ENCODE measurements around the gene SNX1.

SNX1 gene

DNA sequence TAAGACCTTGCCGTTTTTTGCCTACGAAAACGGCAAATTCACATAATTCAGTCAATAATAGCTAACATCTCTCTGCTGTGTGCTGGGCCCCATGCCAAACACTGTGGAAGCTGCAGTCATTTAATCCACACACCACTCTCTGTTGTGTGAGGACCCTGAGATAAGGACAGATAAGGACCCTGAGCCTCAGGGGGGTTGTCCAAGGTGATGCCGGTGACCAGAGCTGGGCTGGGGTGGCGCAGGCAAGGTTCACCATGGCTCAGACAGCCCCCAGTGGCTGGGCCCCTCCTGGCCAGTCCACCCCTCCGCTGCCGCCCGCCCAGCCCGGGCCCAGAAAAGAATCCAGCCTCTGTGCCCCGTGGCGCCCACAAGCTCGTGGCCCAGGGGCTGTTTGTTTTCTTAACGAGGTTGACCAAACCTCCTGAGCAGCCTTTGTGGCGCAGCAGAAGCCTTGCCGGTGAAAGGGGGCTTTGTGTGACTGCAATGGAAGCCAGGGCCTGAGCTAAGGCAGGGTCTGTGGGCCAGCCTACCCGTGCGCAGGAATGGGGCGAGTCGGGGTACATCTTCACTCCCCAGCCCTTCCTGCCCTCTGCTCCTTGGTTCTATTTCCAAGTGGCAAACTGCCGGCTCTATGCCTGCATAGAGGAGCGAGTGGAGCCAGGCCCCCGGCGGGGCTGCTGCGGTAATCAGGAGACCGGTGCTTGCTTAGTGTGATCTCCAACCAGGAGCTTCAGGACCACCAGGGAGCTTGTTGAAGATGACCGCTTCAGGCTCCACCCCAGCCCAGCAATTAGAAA lies 51.3 kb downstream of the SNX1 start:
- no peak for DNase-seq

DNA sequence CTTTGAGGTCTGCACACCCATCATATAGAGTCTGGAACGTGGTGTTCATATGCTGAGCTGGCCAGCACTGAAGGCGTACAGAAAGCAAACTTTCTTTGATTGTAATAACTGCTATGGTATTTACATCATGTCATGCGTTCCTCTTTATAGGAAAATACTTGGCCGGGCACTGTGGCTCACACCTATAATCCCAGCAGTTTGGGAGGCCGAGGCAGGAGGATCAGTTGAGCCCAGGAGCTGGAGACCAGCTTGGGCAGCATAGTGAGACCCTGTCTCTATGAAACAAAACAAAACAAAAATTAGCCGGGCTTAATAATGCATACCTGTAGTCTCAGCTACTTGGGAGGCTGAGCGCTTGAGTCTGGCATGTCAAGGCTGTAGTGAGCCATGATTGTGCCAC lies 52.4 kb downstream of the SNX1 start:
- DNase-seq: no peak

DNA sequence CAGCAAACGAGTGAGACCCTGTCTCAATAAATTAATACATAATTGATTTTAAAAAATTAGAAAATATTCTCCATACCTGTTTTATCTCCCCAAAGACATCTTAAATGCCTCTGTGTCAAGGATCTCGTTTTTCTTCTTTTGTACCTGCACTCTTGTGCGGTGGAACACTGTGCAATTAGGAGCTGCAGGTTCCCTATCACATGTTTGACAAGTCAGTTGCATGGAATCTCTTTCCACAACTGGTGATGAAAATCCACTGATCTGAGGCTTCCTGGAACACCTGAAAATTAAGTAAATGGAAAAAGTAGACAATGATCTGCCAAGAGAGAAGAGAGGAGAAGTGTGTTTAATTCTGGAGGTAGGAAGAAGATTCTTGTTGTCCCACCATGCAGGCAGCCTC lies 52.8 kb downstream of the SNX1 start:
- DNase-seq: no peak

DNA sequence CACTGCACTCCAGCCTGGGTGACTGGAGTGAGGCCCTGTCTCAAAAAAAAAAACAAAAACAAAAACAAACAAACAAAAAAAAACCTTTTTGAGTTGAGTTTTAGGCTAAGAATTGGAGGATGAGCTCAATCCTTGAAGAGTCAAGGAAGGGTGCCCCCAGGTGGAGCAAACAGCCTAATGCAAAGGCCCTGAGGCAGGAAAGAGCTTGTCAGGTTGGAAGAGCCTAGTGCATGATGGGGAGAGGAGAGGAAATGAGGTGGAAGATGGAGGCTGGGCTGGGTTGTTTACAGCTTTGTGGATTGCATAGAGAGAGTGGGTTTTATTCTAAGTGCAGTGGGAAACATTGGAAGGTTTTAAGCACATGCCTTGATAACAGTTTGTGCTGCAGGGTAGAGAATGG lies 53.6 kb downstream of the SNX1 start:
- DNase-seq: no peak

DNA sequence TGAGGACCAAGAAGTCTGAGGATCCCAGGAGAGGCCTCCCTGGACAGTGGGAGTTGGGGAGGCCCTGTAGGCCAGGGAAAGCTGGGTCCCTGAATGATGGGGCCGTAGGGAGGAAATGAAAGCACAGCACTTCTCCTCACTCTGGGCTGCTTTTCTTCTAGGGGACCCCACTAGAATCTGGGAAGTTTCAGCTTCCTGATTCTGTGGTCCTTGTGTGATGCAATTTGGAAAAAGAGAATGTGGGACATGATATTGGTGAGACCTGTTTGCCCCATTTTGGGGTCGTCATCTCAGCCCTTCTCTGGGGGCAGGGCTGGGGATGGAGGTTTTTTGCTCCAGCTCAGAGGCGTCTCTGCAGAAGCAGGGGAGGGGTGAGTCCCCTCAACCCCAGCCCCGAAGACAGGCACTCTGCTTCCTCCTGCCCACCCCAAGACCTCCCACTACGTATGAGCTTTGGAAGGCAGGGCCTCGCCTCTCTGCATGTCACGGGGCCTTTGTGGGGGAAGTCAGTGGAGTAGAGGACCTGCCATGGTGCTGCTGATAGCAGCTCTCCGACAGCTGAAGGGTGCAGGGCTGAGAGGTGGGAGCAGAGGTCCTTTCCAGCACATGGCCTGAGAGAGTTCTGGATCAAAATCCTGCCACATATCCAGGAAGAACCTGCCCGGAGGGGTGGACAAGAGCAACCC lies 54.3 kb downstream of the SNX1 start:
- DNase-seq: no peak

DNA sequence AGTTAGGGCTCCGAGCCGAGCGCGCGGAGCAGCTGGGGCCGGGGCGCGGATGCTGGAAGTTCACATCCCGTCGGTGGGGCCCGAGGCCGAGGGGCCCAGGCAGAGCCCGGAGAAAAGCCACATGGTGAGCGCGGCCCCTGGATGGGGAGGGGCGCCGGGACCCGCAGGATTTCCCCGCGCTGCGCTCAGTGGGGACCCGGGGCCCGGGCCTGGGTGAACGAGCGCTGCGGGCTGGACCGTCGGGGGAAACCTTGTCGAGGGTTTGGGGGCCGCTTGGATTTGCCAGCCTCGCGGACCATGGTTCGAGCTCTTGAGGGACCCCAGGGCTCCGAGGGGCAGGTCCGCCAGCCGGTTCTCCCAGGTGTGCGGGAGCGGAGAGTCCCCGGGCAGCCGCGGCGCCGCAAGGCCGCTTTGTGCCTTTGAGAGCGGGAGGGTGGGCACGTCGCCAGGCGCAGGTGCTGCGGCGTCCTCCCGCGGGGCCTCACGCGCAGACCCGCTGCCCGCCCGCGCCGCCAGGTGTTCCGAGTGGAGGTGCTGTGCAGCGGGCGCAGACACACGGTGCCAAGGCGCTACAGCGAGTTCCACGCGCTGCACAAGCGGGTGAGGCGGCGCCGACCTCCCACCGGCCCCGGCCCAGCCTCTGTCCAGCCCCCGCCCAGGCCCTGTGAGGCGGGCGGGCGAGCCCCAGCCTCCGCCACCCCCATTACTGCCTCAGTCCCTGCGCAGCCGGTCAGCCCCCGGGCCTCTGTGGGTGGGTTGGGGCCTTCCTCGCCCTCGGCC lies 56.1 kb downstream of the SNX1 start, which contains the start of gene SNX22:
TSS of gene SNX22 (plus strand) at position 5 of the 780 bp plus-strand sequence. CDS start at position 50, 45 bp downstream.
- peak; percentile 13 for DNase-seq

DNA sequence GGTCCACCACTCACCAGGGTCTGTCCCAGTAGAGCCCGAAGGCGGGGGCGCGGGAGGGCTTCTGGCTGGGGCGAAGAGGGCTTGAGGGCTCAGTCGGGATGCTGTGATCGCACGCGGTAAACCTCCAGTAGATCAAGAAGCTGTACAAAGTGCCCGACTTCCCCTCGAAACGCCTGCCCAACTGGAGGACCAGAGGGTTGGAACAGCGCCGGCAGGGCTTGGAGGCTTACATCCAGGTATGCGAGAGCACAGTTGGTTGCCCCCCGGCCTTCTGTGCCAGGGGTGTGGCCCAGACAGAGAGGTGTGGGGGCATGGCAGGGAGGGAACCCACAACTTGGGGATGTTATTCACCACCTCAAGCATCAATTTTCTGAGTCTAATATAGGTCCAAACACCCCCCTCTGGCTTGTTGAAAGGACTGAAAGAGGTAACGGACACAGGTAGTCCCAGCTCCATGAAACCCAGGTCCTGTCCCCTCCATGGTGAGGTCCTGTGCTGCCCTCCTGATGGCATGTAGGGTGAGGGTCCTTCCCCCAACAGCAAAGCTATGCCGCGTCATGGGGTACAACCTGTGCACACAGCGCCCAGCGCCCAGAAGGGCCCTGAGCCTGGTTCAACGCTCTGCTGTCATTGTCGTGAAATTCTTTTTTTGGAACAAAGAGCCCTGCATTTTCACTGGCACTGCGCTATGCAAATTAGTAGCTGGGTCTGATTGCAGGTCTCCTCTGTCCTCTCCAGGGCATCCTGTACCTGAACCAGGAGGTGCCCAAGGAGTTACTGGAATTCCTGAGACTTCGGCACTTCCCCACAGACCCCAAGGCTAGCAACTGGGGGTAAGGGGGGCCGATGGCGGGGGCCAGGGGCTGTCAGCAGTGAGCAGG lies 57.0 kb downstream of the SNX1 start:
- no peak for DNase-seq

DNA sequence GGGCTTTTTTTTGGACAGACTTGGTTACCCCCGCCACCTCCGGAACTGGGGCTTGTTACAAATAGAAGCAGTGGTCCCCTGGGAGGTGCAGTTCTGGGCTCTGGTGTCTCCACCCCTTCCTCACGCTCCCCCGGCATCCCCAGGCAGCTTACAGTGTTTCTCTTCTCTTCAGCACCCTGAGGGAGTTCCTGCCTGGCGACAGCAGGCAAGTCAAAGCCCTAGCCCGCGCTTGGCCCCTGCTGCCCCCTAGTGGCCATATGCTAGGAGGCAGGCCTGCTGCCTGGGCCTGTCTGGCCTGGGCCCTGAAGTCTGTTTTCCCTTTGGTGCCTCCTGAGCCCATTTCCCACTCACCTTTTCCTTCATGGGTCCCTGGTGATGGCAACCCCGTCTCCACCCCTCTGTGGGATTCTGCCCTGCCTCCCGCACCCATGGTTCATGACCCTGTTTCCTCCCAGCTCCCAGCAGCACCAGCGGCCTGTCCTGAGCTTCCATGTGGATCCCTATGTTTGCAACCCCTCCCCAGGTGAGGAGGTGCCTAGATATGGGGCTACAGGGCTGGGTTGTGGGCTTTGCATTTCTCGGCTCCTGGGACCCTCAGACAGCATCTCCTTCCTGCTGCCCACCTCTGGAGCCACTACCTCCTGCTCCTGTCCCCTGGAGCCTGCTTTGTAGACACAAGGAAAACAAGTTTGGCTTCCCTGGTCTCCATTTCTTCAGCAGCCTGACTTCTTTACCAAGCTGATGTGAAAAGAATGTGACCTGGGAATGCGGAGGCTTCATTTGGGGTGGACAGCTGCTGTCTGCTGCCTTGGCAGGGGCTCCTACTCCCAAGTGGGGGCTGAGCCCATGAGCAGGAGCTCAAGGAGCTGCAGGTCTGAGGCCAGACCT lies 57.9 kb downstream of the SNX1 start:
- DNase-seq: peak; percentile 83

DNA sequence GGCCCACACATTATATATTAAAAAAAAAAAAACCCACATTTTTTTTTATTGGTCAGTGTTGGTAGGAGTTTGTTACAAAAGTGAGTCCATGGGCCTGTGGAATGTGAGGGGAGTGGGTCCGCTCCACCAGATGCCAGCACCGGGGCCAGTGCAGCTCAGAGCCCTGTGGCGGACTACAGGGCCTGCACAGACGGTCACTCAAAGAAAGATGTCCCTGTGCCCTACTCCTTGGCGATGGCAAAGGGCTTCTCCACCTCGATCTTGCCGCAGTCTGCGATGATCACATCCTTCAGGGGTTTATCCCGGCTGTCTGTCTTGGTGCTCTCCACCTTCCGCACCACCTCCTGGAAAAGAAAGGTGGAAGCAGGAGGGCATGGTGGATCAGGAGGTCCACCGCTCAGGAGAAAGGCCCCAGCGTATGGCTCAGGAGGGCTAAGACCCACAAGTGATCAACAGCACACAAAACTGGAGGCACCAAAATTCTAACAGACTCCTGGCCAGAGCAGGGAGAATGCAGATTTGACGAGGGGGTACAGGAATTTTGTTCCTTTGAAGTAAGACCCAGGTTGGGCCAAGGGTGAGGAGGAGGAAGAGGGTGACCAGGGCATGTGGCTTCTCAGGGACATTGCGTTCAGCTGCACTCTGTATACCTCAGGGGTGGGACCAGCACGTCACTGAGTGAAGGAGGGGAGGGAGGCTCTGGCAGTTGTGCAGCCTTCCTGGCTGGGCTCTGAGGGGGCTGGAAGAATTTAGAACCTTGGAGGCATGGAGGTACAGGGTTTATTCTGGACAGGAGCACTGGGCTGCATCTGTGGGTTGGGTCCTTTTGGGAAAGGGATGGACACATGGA lies 60.2 kb downstream of the SNX1 start:
- DNase-seq: no peak

DNA sequence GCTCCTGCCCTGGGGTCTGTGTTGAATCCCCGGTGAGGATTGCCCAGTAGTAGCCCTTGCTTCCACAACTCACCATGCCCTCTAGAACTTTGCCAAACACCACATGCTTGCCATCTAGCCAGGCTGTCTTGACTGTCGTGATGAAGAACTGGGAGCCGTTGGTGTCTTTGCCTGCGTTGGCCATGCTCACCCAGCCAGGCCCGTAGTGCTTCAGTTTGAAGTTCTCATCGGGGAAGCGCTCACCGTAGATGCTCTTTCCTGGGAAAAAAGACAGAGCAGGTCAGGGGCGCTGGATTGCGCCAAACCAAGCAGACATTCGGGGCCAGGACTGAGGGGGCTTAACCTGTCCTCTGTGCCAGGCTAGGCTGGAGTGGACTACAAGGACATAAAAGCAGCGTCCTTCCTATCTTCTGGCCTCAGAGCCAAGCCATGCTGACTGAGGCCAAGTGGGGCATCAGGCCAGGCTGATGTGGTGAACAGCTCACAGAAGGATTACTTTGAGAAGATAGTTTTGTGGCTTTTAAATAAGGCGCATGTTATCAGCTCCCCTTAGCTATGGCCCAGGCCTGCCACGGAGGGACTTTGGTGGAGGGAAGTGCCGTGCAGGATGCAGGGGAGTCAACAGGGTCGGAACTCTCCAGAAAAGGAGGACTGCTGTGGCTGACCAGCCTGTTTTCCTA lies 61.0 kb downstream of the SNX1 start:
- no peak for DNase-seq

DNA sequence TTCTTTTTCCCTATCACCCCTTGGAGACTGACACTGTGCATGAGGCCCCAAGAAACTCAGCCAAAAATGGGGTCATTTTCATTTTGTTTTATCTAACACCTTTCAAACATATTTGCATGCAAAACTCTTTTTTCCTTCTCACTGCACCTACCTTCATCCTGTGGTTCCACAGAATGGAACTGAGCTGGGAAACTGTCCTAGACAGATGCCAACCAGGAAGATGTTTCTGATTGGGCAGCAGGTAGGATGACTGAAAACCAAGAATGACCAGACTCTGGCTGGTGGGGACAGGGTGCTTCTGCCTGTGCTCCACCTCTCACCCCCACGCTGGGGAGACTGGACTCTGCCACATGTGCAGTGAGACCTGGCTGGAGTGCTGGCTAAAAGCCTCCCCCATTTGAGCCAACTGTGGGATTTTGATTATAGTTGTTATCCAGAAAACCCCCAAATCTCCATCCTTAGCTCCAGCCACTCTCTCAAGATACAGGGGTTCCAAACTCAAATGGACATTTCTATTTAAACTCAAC lies 61.9 kb downstream of the SNX1 start:
- DNase-seq: no peak

DNA sequence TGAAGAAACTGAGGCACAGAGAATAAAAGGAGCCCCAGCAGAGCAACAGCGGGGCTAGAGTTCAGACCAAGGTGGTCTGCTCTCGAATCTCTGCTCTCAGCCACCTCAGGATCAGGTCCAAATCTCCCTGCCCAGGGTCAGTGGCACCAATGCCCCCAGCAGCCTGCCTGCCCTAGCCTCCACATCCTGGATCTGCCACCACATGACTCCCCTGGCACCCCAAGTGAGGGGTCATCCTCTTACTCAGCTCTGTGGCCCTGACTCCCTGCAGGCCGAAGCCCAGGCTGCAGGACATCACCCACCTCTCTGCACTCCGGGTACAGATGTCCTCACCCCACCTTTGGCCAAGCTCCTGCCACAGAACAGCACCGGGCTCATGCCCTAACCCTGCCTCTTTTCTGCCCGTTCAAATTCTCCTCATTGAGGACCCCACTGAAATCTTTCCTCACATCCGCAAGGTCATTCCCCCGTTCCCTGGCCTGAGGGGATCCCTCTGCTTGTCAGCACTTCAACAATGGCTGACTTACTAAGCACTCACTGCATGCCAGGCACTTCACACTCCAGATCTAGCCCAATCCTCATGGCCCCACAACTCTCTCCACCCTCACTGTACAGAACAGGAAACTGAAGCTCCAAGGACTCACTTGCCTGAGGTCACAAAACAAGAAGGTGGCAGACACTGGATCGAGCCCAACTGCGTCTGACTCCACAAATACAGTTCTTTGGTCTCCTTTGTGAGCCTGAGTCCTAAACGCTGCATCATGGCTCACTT lies 62.8 kb downstream of the SNX1 start:
- DNase-seq: no peak

DNA sequence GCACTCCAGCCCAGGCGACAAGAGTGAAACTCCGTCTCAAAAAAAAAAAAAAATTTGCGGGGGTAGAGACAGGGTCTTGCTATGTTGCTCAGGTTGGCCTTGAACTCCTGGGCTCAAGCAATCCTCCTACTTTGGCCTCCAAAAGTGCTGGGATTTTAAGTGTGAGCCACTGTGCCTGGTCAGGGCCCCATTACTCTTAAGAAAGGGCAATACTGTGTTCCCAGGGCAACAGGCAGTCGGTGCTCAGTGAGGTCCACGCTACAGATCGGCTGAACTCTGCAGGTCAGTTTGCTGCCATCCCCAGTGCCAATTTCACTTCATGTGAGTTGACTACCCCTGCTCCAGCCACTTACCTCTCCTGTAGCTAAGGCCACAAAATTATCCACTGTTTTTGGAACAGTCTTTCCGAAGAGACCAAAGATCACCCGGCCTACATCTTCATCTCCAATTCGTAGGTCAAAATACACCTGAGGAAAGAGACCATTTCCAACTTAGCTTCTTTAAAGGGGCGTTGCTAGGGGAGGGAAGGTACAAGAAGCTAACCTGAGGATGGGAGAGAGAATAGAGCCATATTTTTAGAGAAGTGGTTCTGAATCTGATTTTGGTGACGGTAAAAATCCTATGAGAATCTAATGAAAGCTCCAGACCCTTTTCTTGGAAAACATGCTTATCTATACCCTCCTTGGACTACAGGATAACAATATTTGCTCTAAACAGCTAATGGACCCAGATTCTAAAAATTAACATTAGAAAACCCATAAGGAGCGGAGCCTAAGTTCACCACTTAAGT lies 66.1 kb downstream of the SNX1 start:
- no peak for DNase-seq

DNA sequence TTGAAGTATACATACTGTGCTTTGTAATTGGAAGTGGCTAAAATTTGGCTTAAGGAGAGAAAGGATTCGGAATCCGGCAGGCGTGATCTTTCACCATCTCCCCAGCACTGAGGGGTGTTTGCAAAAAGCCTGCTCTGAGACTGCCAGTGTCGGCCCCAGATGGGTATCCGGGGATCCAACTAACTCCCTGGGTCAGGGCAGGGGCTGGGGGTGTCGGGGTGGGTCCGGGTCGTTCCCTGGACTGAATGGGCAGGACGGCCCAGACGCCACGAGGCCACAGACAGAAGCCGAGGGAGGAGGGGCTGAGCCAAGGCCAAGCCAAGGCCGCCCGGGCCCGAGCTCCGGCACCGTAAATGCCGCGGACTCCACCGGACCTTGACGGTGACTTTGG lies 66.7 kb downstream of the SNX1 start:
- DNase-seq: no peak

DNA sequence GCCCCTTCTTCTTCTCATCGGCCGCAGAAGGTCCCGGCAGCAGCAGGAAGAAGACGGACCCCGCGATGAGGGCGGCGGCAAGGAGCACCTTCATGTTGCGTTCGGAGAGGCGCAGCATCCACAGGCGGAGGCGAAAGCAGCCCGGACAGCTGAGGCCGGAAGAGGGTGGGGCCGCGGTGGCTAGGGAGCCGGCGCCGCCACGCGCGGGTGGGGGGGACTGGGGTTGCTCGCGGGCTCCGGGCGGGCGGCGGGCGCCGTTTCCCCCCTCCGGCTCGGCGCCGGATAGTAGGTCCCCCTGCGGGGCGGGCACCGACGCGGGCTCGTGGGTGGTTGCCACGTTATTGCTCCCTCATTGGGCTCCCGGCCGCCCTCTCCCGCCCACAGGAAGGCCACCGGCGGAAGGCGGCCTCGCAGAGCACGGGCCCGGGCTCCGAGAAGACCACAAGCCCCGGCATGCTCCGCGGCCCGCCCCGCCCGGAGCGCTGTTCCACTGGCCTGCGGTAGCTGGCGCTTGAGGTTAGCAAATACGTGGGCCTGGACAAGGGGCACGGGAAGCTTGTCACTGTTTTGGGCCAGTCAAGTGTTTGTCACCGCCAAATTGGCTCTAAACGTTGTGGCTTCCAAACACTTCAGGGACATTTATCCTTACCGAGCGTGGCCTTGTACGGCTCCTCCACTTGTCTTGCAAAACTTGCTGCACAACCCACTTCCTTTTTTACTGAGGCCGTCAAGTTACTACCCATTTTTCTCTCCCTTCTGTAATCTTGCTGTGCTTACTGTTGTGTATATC lies 67.3 kb downstream of the SNX1 start, which contains the start of gene PPIB:
TSS of gene PPIB (minus strand) at position 154 of the 790 bp plus-strand sequence. CDS start at position 118, 36 bp downstream.
- DNase-seq: peak; percentile 98

DNA sequence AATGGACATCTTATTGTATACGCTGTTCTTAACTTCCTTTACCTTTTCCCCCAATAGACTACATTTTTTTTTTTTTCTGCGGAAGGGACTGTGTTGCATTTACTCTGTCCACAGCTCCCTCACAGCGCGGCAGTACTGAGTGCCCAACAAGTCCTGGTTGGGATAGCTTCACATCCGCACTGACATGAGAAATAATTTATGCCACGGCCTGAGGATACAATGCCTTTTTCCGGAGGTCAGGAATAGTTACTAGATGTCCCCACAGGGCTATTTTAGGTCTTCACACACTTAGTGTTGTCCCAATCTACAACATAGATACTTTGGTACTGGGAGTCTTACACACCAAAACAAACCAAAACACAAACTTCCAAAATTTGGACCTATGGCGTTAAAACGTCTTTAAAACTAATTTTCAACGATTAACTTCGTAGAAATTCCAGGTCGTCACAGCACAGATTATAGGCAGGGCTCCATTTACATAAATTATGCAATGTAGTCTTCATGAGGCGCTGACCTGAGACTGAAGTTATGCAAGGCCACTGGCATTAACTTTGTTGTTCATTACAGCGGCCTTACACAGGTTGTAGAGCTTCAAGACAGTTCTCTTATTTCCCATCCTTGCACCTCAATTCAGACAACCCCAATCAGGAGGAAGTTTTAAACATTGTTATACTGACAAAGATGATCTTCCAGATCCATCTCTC lies 68.0 kb downstream of the SNX1 start:
- no peak for DNase-seq
